Uterus (tissue), 4 donors: Measurements from ENCODE around the gene NMNAT2. TPM values are rescaled to one million over a fixed set of nuclear protein-coding genes. Genes with fewer than 3 reads are reported as not detected.
"Not testable (repeated sequence)": the region's sequence is repeated elsewhere in the genome, so short reads cannot be mapped to it uniquely, and the experiment has no call there.

Experiments
- DNase-seq, 2 donors: peaks; one replicate each; pipeline ENCODE4 v3.0.0-alpha.2; 2019 to 2020
- H3K27ac ChIP-seq, 2 donors: fragments of 200-600 bp; sonication (generic); 1 replicate in 1 of 2; 2 replicates in 1 of 2; pipeline ENCODE4 v1.5.1; 2016 to 2018
- H3K27me3 ChIP-seq, 2 donors: fragments of 200-600 bp; sonication (generic); one replicate each; pipeline ENCODE4 v1.5.1; 2018 to 2019; ENCODE audit warnings: control low read depth in 1 of 2
- H3K36me3 ChIP-seq, 2 donors: fragments of 200-600 bp; sonication (generic); one replicate each; pipeline ENCODE4 v1.5.1; 2019; ENCODE audit warnings: control low read depth in 1 of 2
- H3K4me1 ChIP-seq, 2 donors: fragments of 200-600 bp; sonication (generic); one replicate each; pipeline ENCODE4 v1.5.1; 2018 to 2019; ENCODE audit warnings: control low read depth in 1 of 2
- H3K4me3 ChIP-seq, 2 donors: fragments of 200-600 bp; sonication (generic); 1 replicate in 1 of 2; 2 replicates in 1 of 2; pipeline ENCODE4 v1.5.1; 2018 to 2019; ENCODE audit warnings: mild to moderate bottlenecking in 1 of 2
- H3K9me3 ChIP-seq, 2 donors: fragments of 200-600 bp; sonication (generic); one replicate each; pipeline ENCODE4 v1.5.1; 2019; ENCODE audit warnings: control low read depth in 1 of 2
- POLR2A ChIP-seq, 2 donors: fragments of 450-650 bp; IDR thresholded peaks; one replicate each; pipeline ENCODE4 v1.6.1; 2016; ENCODE audit warnings: antibody characterized with exemption in 2 of 2, mild to moderate bottlenecking in 1 of 2, moderate library complexity in 1 of 2
- intact Hi-C: fragments of 100-400 bp; cut with DNase I; formaldehyde crosslinking; loops from one replicate; pipeline ENCODE4 v1.15.1; 2023; ENCODE audit warnings: low total_unique reads
- total RNA-seq, 4 donors: library from RNA; depleted of rRNA in 3 of 4; stranded (reverse); fragments of >200 nt in 3 of 4; gene quantifications; one replicate each; pipeline versions ENCODE4 v1.1.0 to v1.2.4, GENCODE V29; 2014 to 2023
- TF ChIP-seq, protein P1 (sequence below), 4 experiments: fragments of 200-600 bp in 2 of 4; fragments of 450-650 bp in 2 of 4; sonication (generic) in 2 of 4; IDR thresholded peaks; one replicate each; pipeline ENCODE4 v1.5.1; 2016 to 2019; ENCODE audit warnings: antibody characterized with exemption in 4 of 4, mild to moderate bottlenecking in 2 of 4, moderate library complexity in 1 of 4
- donor health status: DM: yes; HTN: yes; CAD: no.

The NMNAT2 gene
- total RNA-seq, 4 donors from 2014 or later = 0.85 to 2.8 (median 1.5) TPM; not detected in 1

DNA sequence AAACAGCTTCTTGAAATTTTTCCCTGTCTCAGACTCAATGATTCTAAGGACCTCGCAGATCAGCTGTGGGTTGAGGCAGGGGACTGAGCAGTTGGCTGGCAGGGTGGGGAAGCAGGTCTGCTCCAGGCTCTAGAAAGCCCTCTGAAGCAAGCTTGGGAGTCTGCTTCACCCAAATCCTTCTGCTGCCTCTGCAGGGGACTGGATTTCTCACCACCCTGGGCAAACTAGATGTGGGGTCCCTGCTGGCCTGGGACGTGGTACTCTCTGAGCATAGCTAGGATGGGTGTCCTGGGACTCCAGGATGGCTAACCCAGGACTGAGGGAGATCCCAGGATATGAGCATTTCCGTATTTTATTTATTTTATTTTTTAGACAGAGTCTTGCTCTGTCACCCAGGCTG is 142.9 kb downstream of the NMNAT2 start:
- Histone ChIP-seq H3K9me3 (no peaks in the 10 kb centered on the region), H3K4me1 (peaks cover 0 to 3% of the 10 kb centered on the region in 2 donors), H3K4me3 (no peak overlapping the region), H3K27ac (no peak overlapping the region), H3K36me3 (no peaks in the 10 kb centered on the region), H3K27me3 (no peaks in the 10 kb centered on the region)
- no peak for TF ChIP-seq POLR2A (IDR thresholded peaks at IDR 0.05)
- TF ChIP-seq, protein P1, sequence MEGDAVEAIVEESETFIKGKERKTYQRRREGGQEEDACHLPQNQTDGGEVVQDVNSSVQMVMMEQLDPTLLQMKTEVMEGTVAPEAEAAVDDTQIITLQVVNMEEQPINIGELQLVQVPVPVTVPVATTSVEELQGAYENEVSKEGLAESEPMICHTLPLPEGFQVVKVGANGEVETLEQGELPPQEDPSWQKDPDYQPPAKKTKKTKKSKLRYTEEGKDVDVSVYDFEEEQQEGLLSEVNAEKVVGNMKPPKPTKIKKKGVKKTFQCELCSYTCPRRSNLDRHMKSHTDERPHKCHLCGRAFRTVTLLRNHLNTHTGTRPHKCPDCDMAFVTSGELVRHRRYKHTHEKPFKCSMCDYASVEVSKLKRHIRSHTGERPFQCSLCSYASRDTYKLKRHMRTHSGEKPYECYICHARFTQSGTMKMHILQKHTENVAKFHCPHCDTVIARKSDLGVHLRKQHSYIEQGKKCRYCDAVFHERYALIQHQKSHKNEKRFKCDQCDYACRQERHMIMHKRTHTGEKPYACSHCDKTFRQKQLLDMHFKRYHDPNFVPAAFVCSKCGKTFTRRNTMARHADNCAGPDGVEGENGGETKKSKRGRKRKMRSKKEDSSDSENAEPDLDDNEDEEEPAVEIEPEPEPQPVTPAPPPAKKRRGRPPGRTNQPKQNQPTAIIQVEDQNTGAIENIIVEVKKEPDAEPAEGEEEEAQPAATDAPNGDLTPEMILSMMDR (IDR thresholded peaks at IDR 0.05) = no peak
- DNase-seq = no peak
- intact Hi-C loops = no loop called here

DNA sequence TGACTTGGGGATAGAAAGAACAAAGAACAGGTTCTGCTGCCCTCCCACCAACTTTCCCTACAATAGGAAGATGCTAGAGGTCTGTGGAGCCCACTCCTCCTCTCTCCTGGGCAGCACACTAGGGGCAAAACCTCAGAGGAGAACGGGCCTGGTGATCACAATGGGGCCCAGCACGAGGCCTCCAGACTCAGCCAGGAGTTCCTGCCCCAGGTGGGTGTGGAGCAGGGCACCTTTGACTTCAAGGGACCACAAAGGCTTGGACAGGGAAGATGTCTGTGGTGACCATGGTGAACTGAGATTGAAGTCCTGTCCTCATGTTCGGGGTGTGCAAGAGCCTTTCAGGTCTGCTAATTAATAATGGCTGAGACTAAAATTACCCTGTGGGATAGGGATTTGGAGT is 143.3 kb downstream of the NMNAT2 start:
- TF ChIP-seq, protein P1 (IDR thresholded peaks at IDR 0.05) = no peak
- no peak for TF ChIP-seq POLR2A (IDR thresholded peaks at IDR 0.05)
- no peak for DNase-seq
- H3K4me3 ChIP-seq = no peak overlapping the region
- no peaks in the 10 kb centered on the region for H3K36me3 ChIP-seq
- H3K4me1 ChIP-seq = peaks cover 0 to 3% of the 10 kb centered on the region in 2 donors
- H3K27ac ChIP-seq = no peak overlapping the region
- no peaks in the 10 kb centered on the region for H3K27me3 ChIP-seq
- intact Hi-C loops = no loop called here
- no peaks in the 10 kb centered on the region for H3K9me3 ChIP-seq

DNA sequence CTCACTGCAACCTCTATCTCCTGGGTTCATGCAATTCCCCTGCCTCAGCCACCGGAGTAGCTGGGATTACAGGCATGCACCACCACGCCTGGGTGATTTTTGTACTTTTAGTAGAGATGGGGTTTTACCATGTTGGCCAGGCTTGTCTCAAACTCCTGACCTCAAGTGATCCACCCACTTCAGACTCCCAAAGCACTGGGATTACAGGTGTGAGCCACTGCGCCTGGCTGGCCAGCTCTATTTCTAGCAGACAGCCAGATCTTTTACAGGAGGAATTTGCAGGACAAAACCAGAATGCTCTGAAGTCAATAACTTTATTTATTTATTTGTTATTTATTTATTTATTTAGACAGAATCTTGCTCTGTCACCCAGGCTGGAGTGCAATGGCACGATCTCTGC is 144.2 kb downstream of the NMNAT2 start:
- H3K36me3 ChIP-seq, H3K4me1 ChIP-seq, H3K9me3 ChIP-seq, DNase-seq, intact Hi-C loops, H3K27me3 ChIP-seq, H3K4me3 ChIP-seq, H3K27ac ChIP-seq: not testable (repeated sequence)

DNA sequence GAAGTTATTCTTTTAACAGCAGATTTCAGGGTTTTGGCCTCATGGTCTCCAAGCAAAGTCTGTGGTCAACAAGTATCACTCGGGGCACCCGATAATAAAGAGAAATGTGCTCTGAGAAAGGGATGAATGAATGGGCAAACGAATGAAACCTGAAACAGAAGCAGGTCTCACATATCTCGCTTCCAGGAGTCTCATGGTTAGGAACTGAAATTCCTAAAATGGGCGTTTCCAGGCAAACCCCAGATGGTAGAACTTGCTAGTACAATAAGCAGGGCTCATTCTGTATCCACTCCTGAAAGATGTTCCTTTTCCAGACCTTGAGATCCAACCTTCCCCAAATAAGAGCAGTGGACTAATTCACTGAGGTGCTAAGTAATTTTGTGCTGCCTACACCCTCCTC is 144.9 kb downstream of the NMNAT2 start:
- H3K9me3 ChIP-seq = no peaks in the 10 kb centered on the region
- no peaks in the 10 kb centered on the region for H3K36me3 ChIP-seq
- no peaks in the 10 kb centered on the region for H3K27me3 ChIP-seq
- peaks cover 0 to 3% of the 10 kb centered on the region in 2 donors for H3K4me1 ChIP-seq
- intact Hi-C loops = no loop called here
- no peak overlapping the region for H3K4me3 ChIP-seq
- DNase-seq = no peak
- peak overlapping the region in 1 of 2 donors; percentile 17 for H3K27ac ChIP-seq
- TF ChIP-seq, protein P1 (IDR thresholded peaks at IDR 0.05) = no peak
- no peak for TF ChIP-seq POLR2A (IDR thresholded peaks at IDR 0.05)

DNA sequence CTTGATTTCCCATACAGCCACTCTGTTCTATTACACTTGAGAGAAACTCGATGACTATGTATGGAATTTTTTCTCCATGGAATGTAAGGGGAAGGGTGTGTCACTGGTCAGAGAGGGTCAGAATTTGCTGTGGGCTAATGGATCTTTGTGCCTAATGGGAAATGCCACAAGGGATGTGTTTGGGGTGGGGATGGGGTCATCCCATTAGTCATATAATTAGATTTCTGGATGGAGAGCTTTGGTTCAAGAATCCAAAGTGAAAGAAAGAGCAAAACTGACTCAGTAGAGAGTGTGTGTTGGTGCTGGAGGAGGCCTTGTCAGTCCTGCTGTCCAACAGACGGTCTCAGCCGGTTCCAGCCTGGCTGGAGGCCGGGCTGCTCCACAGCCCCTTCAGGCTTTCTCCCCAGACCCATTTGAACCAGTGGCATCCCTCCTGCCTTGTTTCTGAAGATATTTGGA is 145.8 kb downstream of the NMNAT2 start:
- Histone ChIP-seq H3K36me3 (no peaks in the 10 kb centered on the region), H3K4me1 (no peaks in the 10 kb centered on the region), H3K9me3 (no peaks in the 10 kb centered on the region), H3K27me3 (no peaks in the 10 kb centered on the region), H3K4me3 (no peak overlapping the region), H3K27ac (no peak overlapping the region)
- no peak for TF ChIP-seq POLR2A (IDR thresholded peaks at IDR 0.05)
- intact Hi-C loops = no loop called here
- DNase-seq = no peak

DNA sequence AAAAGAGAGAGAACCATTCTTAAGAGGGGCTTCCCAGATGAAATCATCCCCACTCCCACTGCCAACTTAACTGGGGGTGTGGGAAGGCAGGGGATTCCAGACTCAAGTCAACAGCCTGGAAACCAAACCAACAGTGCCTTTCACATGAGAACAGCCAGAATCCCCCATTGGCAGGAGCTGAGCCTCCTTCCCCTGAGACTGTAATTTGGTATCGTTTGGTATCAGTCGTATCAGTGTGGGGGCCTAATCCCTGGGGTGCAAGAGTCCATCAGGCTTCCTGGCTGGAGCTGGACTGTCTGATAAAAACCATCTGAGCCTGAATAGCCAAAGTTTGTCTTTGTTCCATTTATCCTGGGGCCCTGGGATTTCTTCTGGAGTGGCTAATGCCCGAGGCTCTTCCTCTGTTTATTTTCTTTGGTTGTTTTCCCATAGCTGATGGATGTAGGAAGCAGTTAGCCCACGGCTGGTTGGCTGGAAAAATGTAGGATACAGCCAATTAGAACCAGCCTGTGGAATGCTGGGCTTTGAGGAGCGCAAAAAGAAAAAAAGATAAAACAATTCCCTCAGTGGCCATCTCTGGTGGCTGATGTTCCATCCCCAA is 147.5 kb downstream of the NMNAT2 start:
- H3K9me3 ChIP-seq = no peaks in the 10 kb centered on the region
- H3K4me1 ChIP-seq = no peaks in the 10 kb centered on the region
- no peaks in the 10 kb centered on the region for H3K27me3 ChIP-seq
- H3K36me3 ChIP-seq = no peaks in the 10 kb centered on the region
- DNase-seq = no peak
- intact Hi-C loops = no loop called here
- TF ChIP-seq, protein P1 (IDR thresholded peaks at IDR 0.05) = no peak
- H3K27ac ChIP-seq = peak overlapping the region in 1 of 2 donors; percentile 41
- H3K4me3 ChIP-seq = no peak overlapping the region
